Middle frontal gyrus (tissue), 1 donor: ENCODE data around the gene CUX1.

Experiments
- DNase-seq: peaks from one replicate; pipeline ENCODE4 v3.0.0-alpha.2; 2015; ENCODE audit warnings: low spot score; ENCODE audit errors: extremely low spot score

Gene CUX1

DNA sequence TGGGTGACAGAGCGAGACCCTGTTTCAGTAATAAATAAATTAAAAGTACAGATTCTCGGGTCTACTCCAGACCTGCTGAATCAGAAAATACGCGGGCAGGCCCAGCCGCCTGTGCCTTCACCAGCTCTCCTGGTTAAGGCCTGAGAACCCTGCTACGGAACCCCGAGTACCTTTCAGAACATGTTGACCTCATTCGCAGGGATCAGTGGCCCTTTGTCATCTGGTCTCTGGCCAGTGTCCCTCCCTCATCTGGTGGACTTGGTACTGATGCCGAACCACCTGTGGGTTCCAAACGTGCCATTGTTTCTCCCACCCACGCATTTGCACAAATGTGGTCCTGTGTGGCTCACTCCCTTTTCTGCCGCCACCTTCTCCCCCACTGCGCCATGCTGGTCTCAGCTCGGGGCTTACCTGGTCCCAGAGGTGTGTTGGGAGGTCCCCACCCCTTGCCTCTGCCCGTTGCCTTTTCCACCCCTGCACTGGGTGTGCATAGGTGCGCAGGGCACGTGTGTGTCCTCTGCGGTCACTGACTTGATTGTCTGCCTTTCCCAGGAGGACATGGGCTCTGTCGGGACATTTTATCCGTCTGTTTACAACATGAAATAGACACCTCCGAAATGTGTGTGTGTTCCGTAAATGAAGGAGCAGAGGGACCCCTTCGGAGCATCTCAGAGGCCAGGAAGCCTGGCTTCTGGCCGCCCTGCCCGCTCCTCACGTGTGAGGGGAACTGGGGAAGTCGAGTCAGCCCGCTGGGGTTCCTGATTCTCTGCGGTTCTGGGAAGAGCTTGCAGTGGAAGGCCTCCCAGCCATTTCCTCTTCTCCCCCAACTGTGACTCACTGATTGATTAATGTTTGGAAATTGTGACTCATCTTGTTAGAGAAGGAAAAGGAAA lies 135.2 kb downstream of the CUX1 start:
- DNase-seq = no peak

DNA sequence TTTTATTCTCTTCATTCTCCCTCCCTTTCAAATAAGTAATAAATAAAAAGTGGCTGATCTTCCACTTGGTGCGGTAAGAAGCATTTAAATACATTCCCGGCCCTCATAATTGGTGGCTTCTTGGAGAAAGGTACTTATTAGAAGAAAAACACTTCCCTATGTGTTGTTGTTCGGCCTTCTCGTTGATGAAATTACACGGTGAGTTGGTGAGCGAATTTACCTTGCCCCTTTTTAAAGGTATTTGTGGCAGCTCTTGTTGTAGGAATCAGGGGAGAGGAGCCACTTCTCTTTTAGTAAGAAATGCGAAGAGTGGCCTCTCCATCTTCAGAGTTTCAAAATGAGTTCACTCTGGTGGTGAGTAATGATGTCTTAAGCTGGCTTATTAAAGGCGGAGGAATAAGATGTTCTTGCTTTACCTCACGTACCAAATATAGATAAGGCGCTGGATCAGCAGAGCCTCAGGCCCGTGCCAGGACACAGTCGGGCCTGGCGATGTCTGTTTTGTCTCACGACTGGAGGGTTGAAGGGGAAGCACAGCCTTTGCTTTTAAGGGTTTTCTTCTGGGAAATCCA lies 135.9 kb downstream of the CUX1 start:
- DNase-seq = no peak

DNA sequence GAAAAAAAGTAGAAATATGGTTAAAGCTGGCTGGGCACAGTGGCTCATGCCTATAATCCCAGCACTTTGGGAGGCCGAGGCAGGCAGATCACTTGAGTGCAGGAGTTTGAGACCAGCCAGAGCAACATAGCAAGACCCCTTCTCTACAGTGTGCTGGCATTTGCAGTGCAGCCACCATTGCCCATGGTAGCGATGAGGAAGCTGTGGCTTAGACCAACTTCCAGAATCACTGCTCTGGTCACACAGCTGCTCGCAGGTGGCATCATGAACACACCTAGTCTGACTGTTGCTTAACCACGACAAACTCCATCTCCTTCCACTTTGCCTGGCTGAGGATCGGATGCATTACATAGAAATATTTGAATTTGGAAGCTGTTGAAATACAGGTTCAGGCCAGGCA lies 137.1 kb downstream of the CUX1 start:
- no peak for DNase-seq

DNA sequence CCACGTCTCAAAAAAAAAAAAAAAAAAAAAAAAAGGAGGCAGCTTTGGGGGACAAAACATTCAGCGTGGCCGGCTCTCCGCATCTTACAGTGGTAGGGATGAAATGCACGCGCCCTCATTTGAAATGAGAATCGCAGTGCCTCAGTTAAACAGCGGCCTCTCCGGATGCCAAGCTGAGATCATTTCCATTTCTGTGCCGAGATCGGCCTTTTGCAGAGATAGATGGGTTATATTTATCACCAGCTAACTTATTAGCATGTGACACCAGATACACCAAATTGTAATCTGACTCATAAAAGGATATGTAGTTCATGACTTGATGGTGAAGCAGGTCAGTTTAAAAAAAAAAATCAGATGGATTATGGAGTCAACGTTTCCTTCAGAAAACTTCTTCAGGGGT lies 138.7 kb downstream of the CUX1 start:
- DNase-seq = no peak

DNA sequence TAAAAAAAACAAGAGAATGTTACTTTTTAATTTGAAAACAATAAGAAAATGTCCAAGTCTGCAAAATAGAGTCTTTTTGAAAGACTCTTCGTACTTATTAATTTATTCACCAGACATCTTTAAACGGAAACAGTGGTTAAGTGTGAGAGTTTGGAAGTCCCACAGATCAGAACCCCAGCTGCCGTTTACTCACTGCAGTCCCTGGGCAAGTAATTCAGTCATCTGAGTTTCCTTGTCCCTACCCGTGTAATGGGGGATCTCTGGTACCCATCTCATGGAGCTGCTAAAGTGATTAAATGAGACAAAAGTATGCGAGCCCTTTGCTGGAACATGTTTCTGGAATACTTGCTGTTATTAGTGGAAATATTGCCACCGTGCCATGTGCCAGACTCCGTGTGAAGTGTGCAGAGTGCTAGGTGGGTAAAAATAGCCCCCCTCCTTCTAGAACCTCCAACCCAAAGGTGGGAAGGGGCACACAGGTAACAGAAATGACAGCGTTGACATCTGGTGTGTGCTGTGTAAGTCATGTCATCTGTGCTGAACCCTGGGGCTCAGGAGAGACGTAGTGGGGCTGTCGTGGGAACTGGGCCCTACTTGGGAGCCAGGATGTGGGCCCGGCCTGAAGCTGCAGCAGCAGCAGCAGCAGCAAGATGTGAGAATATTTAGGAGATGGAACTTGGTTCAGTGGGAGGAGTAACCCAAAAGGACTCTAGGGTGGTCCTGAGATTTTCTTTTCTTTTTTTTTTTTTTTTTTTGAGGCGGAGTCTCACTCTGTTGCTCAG lies 140.5 kb downstream of the CUX1 start:
- DNase-seq = no peak

DNA sequence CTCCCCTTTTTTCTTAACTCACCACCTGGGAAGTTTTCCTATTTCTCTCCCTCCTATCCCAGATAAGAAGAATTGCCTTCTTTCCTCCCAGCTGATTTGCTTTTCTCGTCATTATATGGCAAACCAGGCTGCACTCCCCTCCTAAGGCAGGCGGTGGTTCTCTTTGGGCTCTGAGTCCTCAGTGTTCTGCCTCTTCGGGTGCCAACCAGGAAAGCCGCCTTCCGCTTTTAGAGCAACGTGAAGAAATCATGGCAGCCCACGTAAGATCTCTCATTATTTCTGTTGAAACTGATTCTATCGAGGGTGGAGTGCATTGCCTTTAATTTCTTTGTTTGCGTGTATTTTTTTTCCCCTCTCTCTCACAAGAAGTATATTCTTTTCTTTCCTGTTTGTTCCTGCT lies 141.9 kb downstream of the CUX1 start:
- no peak for DNase-seq

DNA sequence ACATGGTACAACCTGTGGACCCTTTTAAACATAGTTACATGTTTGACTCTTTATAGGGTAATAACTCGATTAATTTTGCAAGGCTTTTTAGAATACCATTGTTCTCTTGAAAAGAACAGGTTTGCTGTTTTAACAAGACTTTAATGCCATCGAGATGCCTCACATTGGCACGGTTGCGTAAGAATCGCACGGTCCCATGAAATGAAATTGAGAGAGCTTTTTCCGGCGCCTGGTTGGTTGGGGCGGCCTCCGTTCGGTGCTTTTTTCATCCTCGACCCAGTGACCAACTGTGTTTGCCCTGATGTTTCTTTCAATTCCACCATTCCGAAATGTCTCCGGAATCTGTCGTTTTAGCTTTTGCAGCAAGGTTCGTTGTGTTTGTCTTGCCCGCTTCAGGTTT lies 142.4 kb downstream of the CUX1 start:
- no peak for DNase-seq

DNA sequence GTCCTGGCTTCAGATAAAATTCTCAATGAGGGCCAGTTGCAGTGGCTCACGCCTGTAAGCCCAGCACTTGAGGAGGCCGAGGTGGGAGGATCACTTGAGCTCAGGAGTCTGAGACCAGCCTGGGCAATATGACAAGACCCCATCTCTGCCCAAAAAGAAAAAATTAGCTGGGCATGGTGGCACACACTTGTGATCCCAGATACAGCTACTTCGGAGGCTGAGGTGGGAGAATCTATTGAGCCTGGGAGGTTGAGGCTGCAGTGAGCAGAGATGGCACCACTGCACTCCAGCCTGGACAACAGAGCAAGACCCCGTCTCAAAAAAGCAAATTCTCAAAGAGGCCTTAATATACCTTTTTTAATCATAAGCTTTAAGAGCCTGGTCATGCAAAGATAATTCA lies 142.9 kb downstream of the CUX1 start:
- no peak for DNase-seq

DNA sequence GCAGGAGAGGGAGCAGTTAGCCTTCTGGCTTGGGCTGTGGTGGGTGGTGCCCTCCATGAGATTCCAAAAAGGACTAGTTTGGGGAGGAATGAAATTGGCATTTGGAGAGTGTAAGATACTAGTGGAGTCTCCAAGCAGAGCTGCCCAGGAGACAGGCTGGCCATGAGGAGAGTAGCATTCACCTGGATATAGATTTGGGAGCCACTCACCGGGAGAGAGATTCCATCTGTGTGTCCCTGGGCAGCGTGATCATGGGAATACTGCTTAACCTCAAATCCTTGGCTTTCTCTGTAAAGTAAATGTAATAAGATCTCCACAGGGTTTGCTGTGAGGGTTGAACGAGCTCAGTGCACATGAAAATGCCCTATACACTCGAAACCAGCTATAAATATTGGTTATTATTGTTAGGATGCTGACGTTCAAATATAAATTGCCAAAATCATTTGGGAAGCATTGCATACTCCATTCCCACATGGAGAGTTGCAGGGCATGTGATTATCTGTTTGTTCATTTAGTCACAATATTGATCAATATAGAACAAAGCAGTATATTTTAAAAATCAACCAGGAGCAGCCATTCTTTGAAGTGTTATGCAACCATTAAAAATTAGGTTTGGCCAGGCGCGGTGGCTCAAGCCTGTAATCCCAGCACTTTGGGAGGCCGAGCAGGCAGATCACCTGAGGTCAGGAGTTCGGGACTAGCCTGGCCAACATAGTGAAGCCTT lies 143.7 kb downstream of the CUX1 start:
- DNase-seq = no peak

DNA sequence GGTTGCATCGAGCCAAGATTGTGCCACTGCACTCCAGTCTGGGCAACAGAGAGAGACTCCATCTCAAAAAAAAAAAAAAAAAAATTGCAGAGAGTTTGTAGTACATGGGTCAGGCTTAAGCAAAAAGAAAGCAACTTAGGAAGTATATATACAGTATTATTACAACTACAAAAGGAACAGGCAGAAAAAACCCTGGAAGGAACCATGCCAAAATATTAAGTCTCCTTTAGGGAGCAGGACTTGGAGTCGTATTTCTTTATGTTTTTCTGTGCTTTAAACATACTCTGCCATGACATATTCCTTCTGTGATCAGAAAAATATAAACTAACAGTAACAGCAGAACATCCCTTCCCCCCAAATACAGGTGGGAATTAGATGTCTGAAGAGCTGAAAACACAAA lies 144.4 kb downstream of the CUX1 start:
- no peak for DNase-seq

DNA sequence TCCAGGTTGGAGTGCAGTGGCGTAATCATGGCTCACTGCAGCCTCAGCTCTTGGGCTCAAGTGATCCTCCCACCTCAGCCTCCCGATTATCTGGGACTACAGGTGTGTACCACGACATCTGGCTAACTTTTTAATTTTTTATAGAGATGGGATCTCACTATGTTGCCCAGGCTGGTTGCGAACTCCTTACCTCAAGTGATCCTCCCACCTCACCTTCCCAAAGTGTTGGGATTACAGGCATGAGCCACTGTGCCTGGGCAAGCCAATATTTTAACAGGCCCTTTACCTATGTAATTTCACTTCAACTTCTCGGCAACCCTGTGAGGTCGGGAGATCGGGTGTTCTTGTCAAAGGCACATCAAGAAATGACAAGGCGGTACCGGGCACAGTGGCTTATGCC lies 146.3 kb downstream of the CUX1 start:
- DNase-seq = no peak

DNA sequence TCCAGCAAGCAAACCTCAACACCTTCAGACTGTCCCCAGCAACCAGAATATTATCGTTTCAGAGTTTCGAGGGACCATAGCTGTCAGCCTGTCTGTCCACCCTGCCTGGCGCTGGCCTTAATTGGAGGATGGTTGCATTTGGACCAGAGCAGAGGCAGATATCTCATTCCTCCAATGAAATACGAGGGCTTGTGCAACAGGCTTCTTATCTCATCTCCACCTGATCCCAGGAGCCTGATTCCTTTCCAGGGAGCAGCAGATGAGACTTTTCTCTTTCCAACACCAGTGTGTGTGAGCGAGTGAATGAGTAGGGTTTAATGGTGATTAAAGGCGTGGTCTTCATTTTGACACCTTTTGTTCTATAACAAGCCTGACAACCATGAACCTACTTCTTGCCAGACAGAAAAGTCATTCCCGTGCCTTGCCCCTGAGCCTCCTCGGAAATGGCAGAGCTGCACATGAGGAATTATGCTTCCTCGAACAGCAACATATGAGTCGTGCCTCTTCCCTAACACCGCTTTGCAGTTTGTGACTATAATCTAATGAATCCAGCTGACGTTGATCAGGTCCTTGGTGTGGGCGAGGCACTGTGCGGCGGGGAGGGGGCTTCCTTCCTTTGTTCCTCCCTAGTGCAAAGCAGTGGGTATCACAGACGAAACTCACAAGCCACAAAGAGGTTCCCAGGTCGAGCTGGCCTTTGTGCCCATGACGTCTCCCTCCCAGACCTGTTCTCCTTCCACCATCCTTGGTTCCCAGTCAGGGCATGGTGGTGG lies 147.4 kb downstream of the CUX1 start:
- no peak for DNase-seq

DNA sequence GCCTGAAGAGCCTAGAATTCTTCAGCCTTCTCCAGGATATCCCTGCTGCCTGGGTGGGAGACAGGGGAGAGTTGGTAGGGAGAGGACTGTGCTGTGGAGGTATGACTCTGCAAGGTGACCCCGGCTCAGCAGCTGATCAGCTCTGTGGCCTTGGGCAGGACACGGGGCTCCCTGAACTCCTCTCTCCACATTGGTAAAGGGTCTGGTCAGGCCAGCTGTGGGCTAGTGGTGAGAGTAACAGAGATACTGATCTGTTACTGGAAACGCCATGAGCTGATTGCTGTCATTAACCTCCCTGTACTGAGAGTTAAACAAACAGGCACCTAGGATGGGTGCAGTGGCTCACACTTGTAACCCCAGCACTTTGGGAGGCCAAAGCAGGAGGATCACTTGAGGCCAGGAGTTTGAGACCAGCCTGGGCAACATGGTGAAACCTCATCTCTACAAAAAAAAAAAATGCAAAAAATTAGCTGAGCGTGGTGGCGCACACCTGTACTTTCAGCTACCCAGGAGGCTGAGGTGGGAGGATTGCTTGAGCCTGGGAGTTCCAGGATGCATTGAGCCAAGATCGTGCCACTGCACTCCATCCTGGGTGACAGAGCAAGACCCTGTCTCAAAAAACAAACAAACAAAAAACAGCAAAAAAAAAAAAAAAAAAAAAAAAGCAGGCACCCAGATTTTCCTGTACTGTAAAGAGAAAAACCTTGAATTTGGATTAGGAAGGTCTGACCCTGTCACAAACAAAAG lies 151.5 kb downstream of the CUX1 start:
- DNase-seq = no peak

DNA sequence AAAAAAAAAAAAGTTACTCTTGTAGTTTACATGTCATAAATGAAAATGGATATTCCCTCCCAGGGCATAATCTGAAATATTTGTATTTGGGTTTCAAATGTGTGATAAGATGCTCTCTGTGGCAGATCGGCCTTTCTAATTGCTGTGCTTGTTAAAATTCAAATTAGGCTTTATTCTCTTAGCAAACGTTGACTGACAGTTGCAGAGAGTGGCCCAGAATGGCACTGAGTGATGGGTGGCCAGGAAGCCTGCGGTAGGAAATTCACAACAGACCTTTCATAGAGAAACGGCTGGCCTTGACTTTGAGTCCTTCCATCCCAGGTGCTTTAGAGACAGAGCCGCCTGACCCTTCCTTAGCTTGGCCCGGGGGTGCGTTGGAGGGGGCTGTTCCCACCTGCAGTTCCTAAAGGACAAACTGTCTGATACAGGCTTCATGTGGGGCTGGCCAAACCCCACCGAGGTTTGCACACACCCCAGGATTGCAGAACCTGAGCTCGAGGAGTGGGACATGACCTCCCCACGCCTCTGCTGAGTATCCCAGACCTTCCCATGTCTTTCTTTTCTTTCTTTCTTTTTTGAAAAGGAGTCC lies 152.7 kb downstream of the CUX1 start:
- DNase-seq = no peak

DNA sequence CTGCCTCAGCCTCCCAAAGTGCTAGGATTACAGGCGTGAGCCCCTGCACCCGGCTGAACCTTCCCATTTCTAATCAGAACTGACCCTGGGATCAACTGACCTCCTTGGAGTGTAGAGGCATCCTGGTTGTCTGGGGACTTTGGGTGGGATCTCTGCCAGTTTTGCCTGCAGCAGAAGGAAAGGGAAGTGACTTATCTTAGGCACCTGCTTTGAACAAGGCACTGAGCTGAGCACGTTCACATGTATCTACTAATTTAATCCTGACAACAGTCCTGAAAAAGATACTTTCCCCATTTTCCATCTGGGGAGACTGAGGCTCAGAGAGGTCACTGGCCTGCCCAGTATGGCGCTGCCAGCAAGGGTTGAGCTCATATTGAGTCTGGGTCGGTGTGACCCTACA lies 153.4 kb downstream of the CUX1 start:
- no peak for DNase-seq

DNA sequence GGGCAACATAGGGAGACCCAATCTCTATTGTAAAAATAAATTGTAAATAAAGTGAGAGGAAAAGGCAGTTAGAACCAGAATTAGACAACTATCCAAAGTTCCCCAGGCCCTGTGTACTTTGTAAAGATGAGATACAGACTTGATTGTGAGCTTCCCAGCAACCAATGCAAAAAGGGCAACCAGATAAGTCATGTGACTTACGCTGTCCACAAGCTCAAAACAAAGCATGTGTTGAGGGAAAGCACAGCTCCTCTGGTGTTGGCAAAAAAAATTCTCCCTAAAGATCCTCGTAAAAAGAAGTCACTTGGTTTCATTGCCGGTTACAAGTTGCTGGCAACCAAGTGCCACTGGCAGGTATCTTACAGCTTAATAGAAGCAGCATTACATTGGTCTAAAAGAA lies 154.0 kb downstream of the CUX1 start:
- DNase-seq = no peak

DNA sequence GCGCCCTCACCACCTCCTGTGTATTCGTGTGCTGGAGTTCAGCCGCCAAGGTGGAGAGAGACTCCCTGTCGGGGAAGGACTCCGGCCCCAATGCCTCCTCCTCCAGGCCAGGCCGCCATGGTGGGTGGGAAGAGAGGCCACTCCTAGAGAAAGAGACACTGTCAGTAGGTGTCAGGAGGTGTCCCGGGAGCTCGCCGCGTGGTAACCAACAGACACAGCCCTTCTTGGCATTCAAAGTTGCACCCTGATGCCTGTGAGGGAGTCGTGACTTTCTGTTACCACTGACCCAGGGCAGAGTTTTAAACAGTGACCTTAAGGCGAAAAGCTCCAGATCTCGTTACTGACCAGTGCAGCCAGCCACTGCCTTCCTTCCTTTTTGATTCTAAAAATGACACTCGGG lies 155.2 kb downstream of the CUX1 start:
- DNase-seq = no peak

DNA sequence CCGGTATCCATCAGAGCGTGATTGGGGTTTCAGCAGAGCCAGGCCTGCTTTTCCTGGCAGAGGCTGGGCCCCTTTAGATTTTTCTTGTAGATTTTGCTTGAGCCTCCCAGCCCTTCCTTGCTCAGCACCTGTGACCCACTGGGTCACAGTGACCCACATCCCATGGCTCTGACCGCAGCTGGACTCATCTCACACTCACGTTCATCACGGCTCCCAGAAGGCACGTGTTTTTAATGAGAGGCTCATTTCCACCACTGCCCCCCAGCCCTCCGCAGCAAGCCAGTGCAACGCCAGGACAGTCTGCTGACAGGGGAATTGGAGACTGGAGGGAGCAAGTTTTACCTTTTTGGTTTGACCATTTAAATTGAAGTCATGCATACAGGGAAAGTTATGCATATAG lies 155.7 kb downstream of the CUX1 start:
- DNase-seq = no peak

DNA sequence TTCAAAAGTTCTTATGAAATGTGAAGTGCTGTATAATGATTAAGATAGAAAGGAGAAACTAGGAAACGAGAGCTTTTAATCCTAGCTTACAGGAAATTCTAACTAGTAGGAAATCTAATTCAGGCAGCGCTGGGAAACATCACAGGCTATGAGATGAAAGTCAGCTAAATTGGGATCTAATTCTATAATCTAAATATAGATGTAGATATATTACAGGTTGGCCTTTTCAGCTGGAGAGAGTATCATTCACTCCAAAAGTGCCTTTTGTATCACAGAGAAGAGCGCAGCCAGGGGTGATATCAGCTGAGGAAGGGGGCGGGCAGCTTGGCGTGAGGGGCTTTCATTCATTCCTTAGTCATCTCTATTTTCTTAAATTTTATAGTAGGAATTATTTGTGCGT lies 157.0 kb downstream of the CUX1 start:
- no peak for DNase-seq

DNA sequence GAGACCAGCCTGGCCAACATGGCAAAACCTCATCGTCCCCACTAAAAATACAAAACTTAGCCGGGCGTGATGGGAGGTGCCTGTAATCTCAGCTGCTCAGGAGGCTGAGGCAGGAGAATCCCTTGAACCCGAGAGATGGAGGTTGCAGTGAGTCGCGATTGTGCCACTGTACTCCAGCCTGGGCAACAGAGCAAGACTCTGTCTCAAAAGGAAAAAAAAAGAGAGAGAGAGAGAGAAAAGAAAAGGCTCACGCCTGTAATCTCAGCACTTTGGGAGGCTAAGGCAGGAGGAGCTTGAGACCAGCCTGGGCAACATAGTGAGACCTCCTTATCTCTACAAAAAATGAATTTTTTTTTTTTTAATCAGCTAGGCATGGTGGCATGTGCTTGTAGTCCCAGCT lies 157.6 kb downstream of the CUX1 start:
- DNase-seq = no peak
